HCT116 (cell line): ENCODE data around the gene DHX58. TPM values are rescaled to one million over a fixed set of nuclear protein-coding genes. Genes with fewer than 3 reads are reported as not detected.
A peak's percentile ranks its signal among the peaks of the same experiment; 100 is the strongest.

ENCODE experiments used
- ATAC-seq: fragments of 200-7000 bp; cut with Tn5 transposase; 2 replicates; pipeline ENCODE4 v1.9.1; 2020; ENCODE audit warnings: mild to moderate bottlenecking, moderate library complexity
- BruUV-seq: library from RNA; stranded (reverse); fragments of 400-500 nt; replicated peaks from 2 replicates; lab custom pipeline; 2021; lab: Mats Ljungman, UMichigan
- CTCF ChIA-PET: fragments of 300-600 bp; sonication (Branson Sonifier 250); formaldehyde crosslinking; loops from one replicate; lab custom pipeline; 2021; ENCODE audit warnings: antibody characterized with exemption; lab: Charles Lee
- POLR2A ChIA-PET: fragments of 300-600, 350-600 bp; sonication (Branson Sonifier 250); formaldehyde crosslinking; loops from one replicate; lab custom pipeline; 2021; ENCODE audit warnings: antibody characterized with exemption; lab: Charles Lee
- RAD21 ChIA-PET, 2 experiments: fragments of 300-600 bp; sonication (Branson Sonifier 250); formaldehyde crosslinking; loops; one replicate each; lab custom pipeline; 2023; ENCODE audit warnings: low total read pairs in 2 of 2; ENCODE audit not compliant: uncharacterized antibody in 2 of 2, unreplicated experiment in 2 of 2, low non-redundant PET in 1 of 2; lab: Charles Lee
- DNase-seq: peaks from one replicate; pipeline ENCODE4 v3.0.0-alpha.2; 2010; ENCODE audit warnings: low read depth, low spot score
- H2AFZ ChIP-seq: fragments of 200-600 bp; shearing (Covaris generic), sonication (generic); 2 replicates; pipeline ENCODE4 v1.6.1; 2017; ENCODE audit warnings: low read depth, mixed run types, mixed read lengths, antibody characterized with exemption, low read length; ENCODE audit not compliant: poor library complexity, severe bottlenecking
- H3K27ac ChIP-seq: 2 replicates; pipeline ENCODE4 v1.5.1; 2012; ENCODE audit warnings: low read depth, low read length
- H3K27me3 ChIP-seq: fragments of 200-600 bp; sonication (generic); 2 replicates; pipeline ENCODE4 v1.6.1; 2016; ENCODE audit warnings: mixed run types, low read length, mixed read lengths; ENCODE audit not compliant: insufficient read depth
- H3K36me3 ChIP-seq, 2 experiments: fragments of 200-500 bp in 1 of 2; fragments of 200-600 bp in 1 of 2; sonication (Bioruptor generic) in 1 of 2; sonication (generic) in 1 of 2; 2 replicates each; pipeline versions ENCODE4 v1.5.1 to v1.6.1; 2014 to 2016; ENCODE audit warnings: low read length in 2 of 2, inconsistent platforms in 1 of 2, mixed read lengths in 1 of 2, mixed run types in 1 of 2; ENCODE audit not compliant: insufficient read depth in 2 of 2, control insufficient read depth in 1 of 2
- H3K4me1 ChIP-seq, 2 experiments: fragments of 200-600 bp in 1 of 2; sonication (generic) in 1 of 2; 2 replicates each; pipeline versions ENCODE4 v1.5.1 to v1.6.1; 2012 to 2017; ENCODE audit warnings: low read length in 2 of 2, inconsistent platforms in 1 of 2, mild to moderate bottlenecking in 1 of 2, mixed read lengths in 1 of 2, mixed run types in 1 of 2, moderate library complexity in 1 of 2; ENCODE audit not compliant: insufficient read depth in 2 of 2, control insufficient read depth in 1 of 2
- H3K4me2 ChIP-seq: fragments of 200-600 bp; sonication (generic); 2 replicates; pipeline ENCODE4 v1.6.1; 2017; ENCODE audit warnings: mixed run types, low read length, mixed read lengths
- H3K4me3 ChIP-seq, 2 experiments: fragments of 200-600 bp in 1 of 2; sonication (generic) in 1 of 2; replicated peaks in 1 of 2; 2 replicates each; pipeline ENCODE4 v1.5.1; 2011 to 2016; ENCODE audit warnings: low read length in 2 of 2, control low read depth in 1 of 2, low read depth in 1 of 2, mild to moderate bottlenecking in 1 of 2, mixed read lengths in 1 of 2, mixed run types in 1 of 2
- H3K79me2 ChIP-seq: fragments of 200-600 bp; sonication (generic); 2 replicates; pipeline ENCODE4 v1.6.1; 2017; ENCODE audit warnings: mild to moderate bottlenecking, mixed run types, low read length, moderate library complexity, mixed read lengths; ENCODE audit not compliant: insufficient read depth
- H3K9ac ChIP-seq: fragments of 200-600 bp; sonication (generic); 2 replicates; pipeline ENCODE4 v1.6.1; 2016; ENCODE audit warnings: low read length, mixed read lengths
- H3K9me2 ChIP-seq: fragments of 200-600 bp; sonication (generic), shearing (Covaris generic); 2 replicates; pipeline ENCODE4 v1.6.1; 2017; ENCODE audit warnings: mixed run types, mild to moderate bottlenecking, moderate library complexity; ENCODE audit not compliant: insufficient read depth
- H3K9me3 ChIP-seq, 2 experiments: fragments of 200-500 bp in 1 of 2; fragments of 200-600 bp in 1 of 2; sonication (Bioruptor generic) in 1 of 2; sonication (generic) in 1 of 2; 2 replicates each; pipeline ENCODE4 v1.6.1; 2014 to 2017; ENCODE audit warnings: low read length in 2 of 2, mixed read lengths in 2 of 2, inconsistent platforms in 1 of 2, low read depth in 1 of 2, mild to moderate bottlenecking in 1 of 2, mixed run types in 1 of 2, moderate library complexity in 1 of 2; ENCODE audit not compliant: control insufficient read depth in 1 of 2, insufficient read depth in 1 of 2
- H4K20me1 ChIP-seq: fragments of 200-600 bp; sonication (generic), shearing (Covaris generic); 2 replicates; pipeline ENCODE4 v1.6.1; 2017; ENCODE audit warnings: mixed run types, mild to moderate bottlenecking, moderate library complexity; ENCODE audit not compliant: insufficient read depth
- CBX3 ChIP-seq: IDR thresholded peaks from 2 replicates; pipeline ENCODE4 v1.6.1; 2012; ENCODE audit warnings: low read depth
- CTCF ChIP-seq, 3 experiments: fragments of 200-600 bp in 1 of 3; sonication (generic) in 1 of 3; IDR thresholded peaks in 2 of 3; conservative IDR thresholded peaks in 1 of 3; 2 replicates each; pipeline ENCODE4 v1.5.1; 2012 to 2017; ENCODE audit warnings: low read depth in 2 of 3, low read length in 2 of 3, antibody characterized with exemption in 1 of 3, borderline replicate concordance in 1 of 3, control low read depth in 1 of 3, mild to moderate bottlenecking in 1 of 3, mixed read lengths in 1 of 3, mixed run types in 1 of 3, moderate library complexity in 1 of 3; ENCODE audit not compliant: insufficient read depth in 1 of 3
- POLR2A ChIP-seq: IDR thresholded peaks from 2 replicates; pipeline ENCODE4 v1.7.0; 2011; ENCODE audit warnings: borderline replicate concordance; ENCODE audit not compliant: insufficient read depth, insufficient read length; ENCODE audit errors: extremely low read depth
- RAD21 ChIP-seq: IDR thresholded peaks from 2 replicates; pipeline ENCODE4 v1.6.1; 2012; ENCODE audit warnings: low read depth, mild to moderate bottlenecking
- YY1 ChIP-seq: IDR thresholded peaks from 2 replicates; pipeline ENCODE4 v1.6.1; 2011; ENCODE audit warnings: low read length, low read depth, moderate library complexity, mild to moderate bottlenecking; ENCODE audit not compliant: insufficient replicate concordance; ENCODE audit errors: extremely low read depth
- intact Hi-C: fragments of 100-400 bp; cut with micrococcal nuclease; formaldehyde crosslinking; loops from 2 replicates; pipeline ENCODE4 v1.10.0; 2022
- total RNA-seq: library from RNA; stranded (reverse); gene quantifications from one replicate; pipeline ENCODE4 v1.2.1, GENCODE V29; 2021; ENCODE audit not compliant: unreplicated experiment
- TF ChIP-seq, protein P1 (sequence below): IDR thresholded peaks from 2 replicates; pipeline ENCODE4 v1.6.1; 2012

DHX58 gene
- total RNA-seq, 1 experiment from 2014 or later, result 1.2 TPM

GRCh38 chr17:42103221-42103954 lies 9.1 kb downstream of the DHX58 start (continued):
- TF ChIP-seq CTCF (IDR thresholded peaks at IDR 0.05 in 2 of 3, conservative IDR thresholded peaks at IDR 0.05 in 1 of 3; ENCODE audit: borderline replicate concordance in 1 of 3, insufficient read depth in 1 of 3, low read depth in 2 of 3, low read length in 2 of 3), result no peak
- TF ChIP-seq, protein P1, sequence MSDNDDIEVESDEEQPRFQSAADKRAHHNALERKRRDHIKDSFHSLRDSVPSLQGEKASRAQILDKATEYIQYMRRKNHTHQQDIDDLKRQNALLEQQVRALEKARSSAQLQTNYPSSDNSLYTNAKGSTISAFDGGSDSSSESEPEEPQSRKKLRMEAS, result no peak
- TF ChIP-seq YY1, result no peak

DNA sequence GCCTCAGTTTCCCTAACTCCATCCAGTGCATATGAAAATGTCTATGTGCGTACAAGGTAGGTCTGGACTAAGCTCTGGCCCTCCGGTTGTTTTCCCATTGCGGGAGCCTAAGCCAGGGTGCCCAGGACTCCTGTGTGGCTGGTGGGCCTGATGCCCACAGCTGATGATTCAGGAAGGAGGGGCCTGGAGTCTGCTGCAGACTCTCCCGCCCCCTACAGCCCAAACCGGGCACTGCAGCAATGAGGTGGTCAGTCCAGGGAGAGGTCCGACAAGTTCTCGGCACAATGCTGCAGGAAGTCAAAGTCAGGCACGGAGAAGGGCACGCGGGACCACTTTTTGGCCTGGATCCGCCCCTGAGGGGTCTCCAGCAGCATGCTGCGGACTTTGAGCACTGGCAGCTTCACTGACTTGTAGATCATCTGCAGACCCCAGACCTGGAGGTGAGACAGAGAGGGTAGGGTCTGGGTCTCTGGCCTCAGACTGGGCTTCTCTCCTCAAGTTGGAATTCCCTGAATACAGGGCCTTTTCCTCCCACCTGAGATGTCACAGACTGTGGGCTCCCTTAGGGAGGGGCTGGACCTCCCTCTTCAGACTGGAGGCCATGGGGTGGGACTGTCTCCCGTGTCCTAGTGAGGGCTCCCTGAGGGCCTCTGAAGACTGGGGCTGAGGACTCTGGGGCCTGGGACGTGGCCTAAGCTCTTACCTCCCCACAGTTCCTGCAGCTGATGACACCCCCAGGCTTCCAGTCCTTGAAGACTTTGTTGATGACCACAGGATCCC lies 10.8 kb downstream of the DHX58 start:
- peak overlapping the region; percentile 55 for H3K4me2 ChIP-seq
- no peaks in the 10 kb centered on the region for H3K9me3 ChIP-seq
- no peak overlapping the region for H3K27ac ChIP-seq
- DNase-seq, result peak; percentile 61
- ChIA-PET RAD21 (no interaction called here), POLR2A (interaction anchor here (0.6 kb wide), 1 partner anchor 54 kb away, joined by 3 read pairs; no protein-coding TSS in a partner anchor)
- H3K9me2 ChIP-seq, result no peaks in the 10 kb centered on the region
- peaks cover 0 to 8% of the 10 kb centered on the region in 2 experiments; a peak in 3 of 4 replicates for H3K4me1 ChIP-seq
- H3K36me3 ChIP-seq, result no peaks in the 10 kb centered on the region
- TF ChIP-seq CTCF (IDR thresholded peaks at IDR 0.05 in 2 of 3, conservative IDR thresholded peaks at IDR 0.05 in 1 of 3; ENCODE audit: borderline replicate concordance in 1 of 3, insufficient read depth in 1 of 3, low read depth in 2 of 3, low read length in 2 of 3) (peak; percentile 92 to 99 (median 99)), CBX3 (no peak), RAD21 (peak; percentile 94), POLR2A (no peak)
- TF ChIP-seq, all 23 proteins: peak for 2
- peak; percentile 94 for ATAC-seq
- Histone ChIP-seq H3K4me3 (0 out of 4 replicates have a peak overlapping the region, but pooled peaks of 1 of the 2 experiments have one; percentile 19), H3K79me2 (no peaks in the 10 kb centered on the region), H3K9ac (no peak overlapping the region), H2AFZ (no peak overlapping the region), H3K27me3 (no peaks in the 10 kb centered on the region), H4K20me1 (no peaks in the 10 kb centered on the region)
- BruUV-seq, result no TSS peak
- CTCF ChIA-PET, result interaction anchor here (0.6 to 2.3 kb wide), 14 partner anchors 10 to 290 kb away, joined by 3 to 15 read pairs (median 4); partner anchors contain the start of genes CNP, DHX58, DNAJC7 and KAT2A
- intact Hi-C loops, result loop anchor here (1.0 to 5.0 kb wide), 3 partner anchors 34 to 139 kb away; no protein-coding TSS in a partner anchor
